Measurements from ENCODE around the gene FNBP1. TPM values are rescaled to one million over a fixed set of nuclear protein-coding genes. Genes with fewer than 3 reads are reported as not detected.

Gene FNBP1
- total and polyA plus RNA-seq, 2 of the 13 experiments (the other 11 are each of a cell fraction or from before 2014, with no cell fraction given): 5.4 to 19.5 TPM

DNA sequence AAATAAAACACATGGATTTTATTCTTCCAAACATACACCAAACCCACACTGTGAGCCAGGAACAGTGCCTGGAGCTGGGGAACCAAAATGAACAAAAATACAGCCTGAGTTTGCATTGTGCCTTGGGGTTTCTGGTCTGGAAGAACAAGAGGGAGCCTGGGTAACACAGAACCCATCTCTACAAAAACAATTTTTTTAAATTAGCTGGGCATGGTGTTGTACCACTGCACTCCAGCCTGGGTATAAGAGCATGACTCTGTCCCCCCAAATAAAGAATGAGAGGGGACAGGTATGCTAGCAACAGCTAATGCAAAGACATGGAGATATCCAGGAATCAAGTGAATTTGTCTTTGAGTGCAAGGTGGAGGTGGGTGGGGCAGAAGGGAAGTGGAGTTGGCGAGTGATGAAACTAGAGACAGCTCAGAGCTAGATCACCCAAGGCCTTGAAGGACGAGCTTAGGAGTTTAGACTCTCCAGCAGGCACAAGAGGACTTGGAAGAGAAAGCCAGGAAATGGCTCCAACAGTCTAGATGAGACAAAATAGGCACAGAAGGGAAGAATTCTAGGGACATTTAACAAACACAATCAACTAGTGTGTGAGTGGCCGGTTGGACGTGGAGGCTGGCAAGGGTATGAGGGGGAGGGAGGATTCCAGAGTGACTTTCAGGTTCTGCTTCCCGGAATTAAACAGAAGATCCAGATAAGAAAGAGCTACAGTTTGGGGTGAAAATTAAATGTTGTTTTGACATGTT is 47.4 kb downstream of the FNBP1 start (continued):
- TF ChIP-seq, protein P1, sequence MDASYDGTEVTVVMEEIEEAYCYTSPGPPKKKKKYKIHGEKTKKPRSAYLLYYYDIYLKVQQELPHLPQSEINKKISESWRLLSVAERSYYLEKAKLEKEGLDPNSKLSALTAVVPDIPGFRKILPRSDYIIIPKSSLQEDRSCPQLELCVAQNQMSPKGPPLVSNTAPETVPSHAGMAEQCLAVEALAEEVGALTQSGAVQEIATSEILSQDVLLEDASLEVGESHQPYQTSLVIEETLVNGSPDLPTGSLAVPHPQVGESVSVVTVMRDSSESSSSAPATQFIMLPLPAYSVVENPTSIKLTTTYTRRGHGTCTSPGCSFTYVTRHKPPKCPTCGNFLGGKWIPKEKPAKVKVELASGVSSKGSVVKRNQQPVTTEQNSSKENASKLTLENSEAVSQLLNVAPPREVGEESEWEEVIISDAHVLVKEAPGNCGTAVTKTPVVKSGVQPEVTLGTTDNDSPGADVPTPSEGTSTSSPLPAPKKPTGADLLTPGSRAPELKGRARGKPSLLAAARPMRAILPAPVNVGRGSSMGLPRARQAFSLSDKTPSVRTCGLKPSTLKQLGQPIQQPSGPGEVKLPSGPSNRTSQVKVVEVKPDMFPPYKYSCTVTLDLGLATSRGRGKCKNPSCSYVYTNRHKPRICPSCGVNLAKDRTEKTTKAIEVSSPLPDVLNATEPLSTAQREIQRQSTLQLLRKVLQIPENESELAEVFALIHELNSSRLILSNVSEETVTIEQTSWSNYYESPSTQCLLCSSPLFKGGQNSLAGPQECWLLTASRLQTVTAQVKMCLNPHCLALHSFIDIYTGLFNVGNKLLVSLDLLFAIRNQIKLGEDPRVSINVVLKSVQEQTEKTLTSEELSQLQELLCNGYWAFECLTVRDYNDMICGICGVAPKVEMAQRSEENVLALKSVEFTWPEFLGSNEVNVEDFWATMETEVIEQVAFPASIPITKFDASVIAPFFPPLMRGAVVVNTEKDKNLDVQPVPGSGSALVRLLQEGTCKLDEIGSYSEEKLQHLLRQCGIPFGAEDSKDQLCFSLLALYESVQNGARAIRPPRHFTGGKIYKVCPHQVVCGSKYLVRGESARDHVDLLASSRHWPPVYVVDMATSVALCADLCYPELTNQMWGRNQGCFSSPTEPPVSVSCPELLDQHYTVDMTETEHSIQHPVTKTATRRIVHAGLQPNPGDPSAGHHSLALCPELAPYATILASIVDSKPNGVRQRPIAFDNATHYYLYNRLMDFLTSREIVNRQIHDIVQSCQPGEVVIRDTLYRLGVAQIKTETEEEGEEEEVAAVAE (CRISPR knock-in tag; IDR thresholded peaks at IDR 0.05; ENCODE audit: borderline replicate concordance): no peak
- TF ChIP-seq PRMT3 (CRISPR knock-in tag; IDR thresholded peaks at IDR 0.05; ENCODE audit: borderline replicate concordance, low read depth): no peak
- TF ChIP-seq ZFP90 (CRISPR knock-in tag; IDR thresholded peaks at IDR 0.05; ENCODE audit: borderline replicate concordance): no peak
- TF ChIP-seq ZNF484 (CRISPR knock-in tag; IDR thresholded peaks at IDR 0.05; ENCODE audit: borderline replicate concordance, low read depth): no peak
- TF ChIP-seq SYNCRIP (IDR thresholded peaks at IDR 0.05; ENCODE audit: insufficient read depth, low read depth, low read length): no peak

DNA sequence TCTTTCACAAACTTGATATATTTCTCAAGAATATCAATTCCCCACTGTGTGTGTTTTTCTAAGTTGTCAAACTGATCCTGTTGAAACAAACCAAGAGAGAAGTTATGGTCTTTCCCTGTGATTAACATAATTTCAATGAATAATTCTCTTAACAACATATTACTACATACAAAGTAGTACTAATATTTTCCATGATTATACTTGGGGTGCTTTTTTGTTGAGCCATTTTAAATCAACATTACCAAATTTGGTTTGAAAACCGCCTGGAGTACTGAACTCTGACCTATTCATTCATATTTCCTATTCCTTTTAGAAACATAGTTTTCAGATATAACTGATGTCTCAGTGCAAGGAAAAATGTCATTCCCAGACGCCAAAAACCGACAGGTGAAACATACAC is 48.1 kb downstream of the FNBP1 start:
- no peak overlapping the region for H3K27ac ChIP-seq (ENCODE audit: extremely low read length, insufficient read depth, low read length)
- ChIA-PET POLR2A (no interaction called here), CTCF (ENCODE audit: low intra/inter-chr PET ratio, low total read pairs) (no interaction called here)
- FAIRE-seq (no peak), DNase-seq (ENCODE audit: low spot score) (no peak), ATAC-seq (no peak)
- no peak overlapping the region for H2AFZ ChIP-seq (ENCODE audit: low read length)
- intact Hi-C loops (cut with micrococcal nuclease; ENCODE audit: unreplicated experiment): no loop called here
- no peaks in the 10 kb centered on the region for H3K79me2 ChIP-seq (ENCODE audit: insufficient read depth, low read length)
- H3K4me2 ChIP-seq (ENCODE audit: low read depth, low read length): no peak overlapping the region
- 0 out of 5 replicates have a peak, but pooled peaks cover 0 to 3% of the 10 kb centered on the region in 2 experiments for H3K36me3 ChIP-seq (replicated peaks in 1 of 2; ENCODE audit: control insufficient read depth in 1 of 2, insufficient read depth in 2 of 2, low read length in 2 of 2)
- WGBS (ENCODE audit: low lambda C conversion rate): 91% methylated on average over 3 of the region's 3 CpGs
- peaks cover 15% of the 10 kb centered on the region for H3K4me1 ChIP-seq (ENCODE audit: insufficient read depth, low read length)
- H3K9me3 ChIP-seq (ENCODE audit: low read length): no peaks in the 10 kb centered on the region
- H3K4me3 ChIP-seq (replicated peaks in 1 of 3; ENCODE audit: insufficient read depth in 1 of 3, low read depth in 2 of 3, low read length in 3 of 3): no peak overlapping the region
- in situ Hi-C loops (cut with HindIII; ENCODE audit: extremely low pct_ligation_motif_present, low pct_unique_long_range_greater_than_20kb): no loop called here
- H3K9ac ChIP-seq (ENCODE audit: insufficient read depth, low read depth, low read length): no peak overlapping the region
- BruUV-seq (replicated peaks): no TSS peak
- no peaks in the 10 kb centered on the region for H4K20me1 ChIP-seq (ENCODE audit: insufficient read depth, low read length)
- H3K27me3 ChIP-seq (ENCODE audit: control insufficient read depth in 1 of 2, insufficient read depth in 2 of 2, low read length in 2 of 2): no peaks in the 10 kb centered on the region
- TF ChIP-seq U2AF1 (optimal IDR thresholded peaks at IDR 0.05; ENCODE audit: low read depth, low read length) (no peak), CHCHD3 (CRISPR knock-in tag; IDR thresholded peaks at IDR 0.05) (no peak), PLRG1 (conservative IDR thresholded peaks at IDR 0.05) (no peak)
- TF ChIP-seq, protein P2, sequence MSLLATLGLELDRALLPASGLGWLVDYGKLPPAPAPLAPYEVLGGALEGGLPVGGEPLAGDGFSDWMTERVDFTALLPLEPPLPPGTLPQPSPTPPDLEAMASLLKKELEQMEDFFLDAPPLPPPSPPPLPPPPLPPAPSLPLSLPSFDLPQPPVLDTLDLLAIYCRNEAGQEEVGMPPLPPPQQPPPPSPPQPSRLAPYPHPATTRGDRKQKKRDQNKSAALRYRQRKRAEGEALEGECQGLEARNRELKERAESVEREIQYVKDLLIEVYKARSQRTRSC (CRISPR knock-in tag; IDR thresholded peaks at IDR 0.05; ENCODE audit: low read depth): no peak
